ENCODE measurements around the gene TEX14.
A peak's percentile ranks its signal among the peaks of the same experiment; 100 is the strongest.

Gene TEX14

GRCh38 chr17:58706351-58707140 lies 14.7 kb upstream of the TEX14 start:
- peak overlapping the region; percentile 9 for H3K4me2 ChIP-seq (ENCODE audit: low read length)

GRCh38 chr17:58703916-58704286 lies 12.1 kb upstream of the TEX14 start:
- no peak overlapping the region for H3K27ac ChIP-seq
- no peaks in the 10 kb centered on the region for H3K79me2 ChIP-seq
- H3K27me3 ChIP-seq (ENCODE audit: control insufficient read depth, insufficient read depth, low read length), result no peaks in the 10 kb centered on the region
- no peaks in the 10 kb centered on the region for H3K4me1 ChIP-seq
- H3K4me3 ChIP-seq (ENCODE audit: low read depth, low read length), result no peak overlapping the region
- no peaks in the 10 kb centered on the region for H3K36me3 ChIP-seq (ENCODE audit: control insufficient read depth, insufficient read depth, low read length)
- H3K4me2 ChIP-seq (ENCODE audit: low read length), result no peak overlapping the region
- no peak for TF ChIP-seq CTCF (IDR thresholded peaks at IDR 0.05)
- H3K9ac ChIP-seq, result no peak overlapping the region
- H2AFZ ChIP-seq, result no peak overlapping the region
- no peaks in the 10 kb centered on the region for H3K9me3 ChIP-seq (ENCODE audit: control insufficient read depth, low read length)

More at GRCh38 chr17:58706351-58707140, 14.7 kb upstream of the TEX14 start:
- H3K27ac ChIP-seq, result peak overlapping the region; percentile 61
- H3K4me1 ChIP-seq, result no peaks in the 10 kb centered on the region
- no peaks in the 10 kb centered on the region for H3K9me3 ChIP-seq (ENCODE audit: control insufficient read depth, low read length)
- no peak overlapping the region for H3K9ac ChIP-seq
- peak overlapping the region; percentile 16 for H2AFZ ChIP-seq
- no peaks in the 10 kb centered on the region for H3K79me2 ChIP-seq
- H3K27me3 ChIP-seq (ENCODE audit: control insufficient read depth, insufficient read depth, low read length), result no peaks in the 10 kb centered on the region
- TF ChIP-seq CTCF (IDR thresholded peaks at IDR 0.05), result no peak
- H3K4me3 ChIP-seq (ENCODE audit: low read depth, low read length), result no peak overlapping the region
- H3K36me3 ChIP-seq (ENCODE audit: control insufficient read depth, insufficient read depth, low read length), result no peaks in the 10 kb centered on the region

GRCh38 chr17:58703137-58703915 lies 11.5 kb upstream of the TEX14 start:
- no peaks in the 10 kb centered on the region for H3K4me1 ChIP-seq
- H2AFZ ChIP-seq, result no peak overlapping the region
- no peak for TF ChIP-seq CTCF (IDR thresholded peaks at IDR 0.05)
- no peak overlapping the region for H3K4me2 ChIP-seq (ENCODE audit: low read length)
- no peaks in the 10 kb centered on the region for H3K36me3 ChIP-seq (ENCODE audit: control insufficient read depth, insufficient read depth, low read length)
- H3K27me3 ChIP-seq (ENCODE audit: control insufficient read depth, insufficient read depth, low read length), result no peaks in the 10 kb centered on the region
- H3K27ac ChIP-seq, result no peak overlapping the region
- no peaks in the 10 kb centered on the region for H3K9me3 ChIP-seq (ENCODE audit: control insufficient read depth, low read length)
- H3K79me2 ChIP-seq, result no peaks in the 10 kb centered on the region
- no peak overlapping the region for H3K4me3 ChIP-seq (ENCODE audit: low read depth, low read length)
- no peak overlapping the region for H3K9ac ChIP-seq

GRCh38 chr17:58702708-58703107 lies 10.9 kb upstream of the TEX14 start:
- no peaks in the 10 kb centered on the region for H3K79me2 ChIP-seq
- no peak for TF ChIP-seq CTCF (IDR thresholded peaks at IDR 0.05)
- H2AFZ ChIP-seq, result no peak overlapping the region
- H3K4me1 ChIP-seq, result no peaks in the 10 kb centered on the region
- H3K4me2 ChIP-seq (ENCODE audit: low read length), result no peak overlapping the region
- no peaks in the 10 kb centered on the region for H3K36me3 ChIP-seq (ENCODE audit: control insufficient read depth, insufficient read depth, low read length)
- H3K9ac ChIP-seq, result no peak overlapping the region
- H3K27me3 ChIP-seq (ENCODE audit: control insufficient read depth, insufficient read depth, low read length), result no peaks in the 10 kb centered on the region
- no peak overlapping the region for H3K4me3 ChIP-seq (ENCODE audit: low read depth, low read length)
- H3K9me3 ChIP-seq (ENCODE audit: control insufficient read depth, low read length), result no peaks in the 10 kb centered on the region
- no peak overlapping the region for H3K27ac ChIP-seq

Measured in parathyroid adenoma (tissue), 2 donors.